ENCODE data around the gene SPOCK2. TPM values are rescaled to one million over a fixed set of nuclear protein-coding genes. Genes with fewer than 3 reads are reported as not detected.
A peak's percentile ranks its signal among the peaks of the same experiment; 100 is the strongest.

The SPOCK2 gene
- total RNA-seq, 1 experiment from 2014 or later: 1.3 TPM

DNA sequence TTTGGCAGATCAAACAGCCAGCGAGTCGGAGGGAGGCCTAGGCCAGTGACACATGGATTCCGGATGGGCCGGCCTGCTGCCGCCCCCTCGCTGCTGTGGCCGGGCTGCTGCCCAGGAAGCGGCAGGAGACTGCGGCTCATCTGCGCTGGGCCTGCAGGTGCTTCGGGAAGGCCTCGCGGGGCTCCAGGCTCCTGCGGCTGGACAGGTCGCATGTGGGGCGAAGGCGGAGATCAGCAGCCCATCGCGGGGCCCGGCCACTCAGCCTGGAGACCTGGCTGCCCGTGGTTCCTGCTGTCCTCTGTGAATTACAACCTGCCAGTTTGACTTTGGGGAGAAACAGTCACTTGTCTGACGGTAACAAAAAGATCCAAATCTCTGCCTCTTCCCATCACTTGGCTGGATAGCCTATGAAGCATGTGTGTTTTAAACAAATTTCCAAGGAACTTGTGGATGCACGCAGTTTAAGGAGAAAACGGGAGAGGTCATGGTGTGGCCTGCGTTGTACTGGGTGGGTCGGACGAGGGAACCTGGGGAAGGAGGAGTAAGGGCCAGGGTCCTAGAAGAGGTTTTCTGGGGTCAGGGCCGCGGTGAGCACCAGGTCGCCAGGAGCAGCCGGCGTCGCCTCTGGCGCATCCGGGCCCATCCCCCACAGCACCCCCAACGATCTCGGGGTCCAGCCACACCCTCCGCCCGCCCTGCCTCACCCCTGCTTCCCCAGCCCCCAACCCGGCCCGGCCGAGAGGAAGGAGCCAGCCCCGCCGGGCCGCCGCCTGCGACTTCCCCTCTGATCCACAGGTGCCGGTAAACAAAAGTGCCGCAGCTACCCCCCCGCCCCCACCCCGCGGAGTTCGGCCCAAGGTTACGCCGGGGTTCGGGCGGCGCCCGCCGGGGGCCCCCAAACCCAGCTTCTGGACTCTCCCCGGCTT is 1.6 kb downstream of the SPOCK2 start:
- no peaks in the 10 kb centered on the region for H3K36me3 ChIP-seq (replicated peaks; ENCODE audit: control insufficient read depth, insufficient read depth, low read length)
- H3K4me3 ChIP-seq (ENCODE audit: insufficient read depth, low read depth, low read length): peak overlapping the region; percentile 38
- H3K27me3 ChIP-seq (ENCODE audit: control insufficient read depth, insufficient read depth, low read length): peaks cover 34% of the 10 kb centered on the region
- peak; percentile 88 for DNase-seq

DNA sequence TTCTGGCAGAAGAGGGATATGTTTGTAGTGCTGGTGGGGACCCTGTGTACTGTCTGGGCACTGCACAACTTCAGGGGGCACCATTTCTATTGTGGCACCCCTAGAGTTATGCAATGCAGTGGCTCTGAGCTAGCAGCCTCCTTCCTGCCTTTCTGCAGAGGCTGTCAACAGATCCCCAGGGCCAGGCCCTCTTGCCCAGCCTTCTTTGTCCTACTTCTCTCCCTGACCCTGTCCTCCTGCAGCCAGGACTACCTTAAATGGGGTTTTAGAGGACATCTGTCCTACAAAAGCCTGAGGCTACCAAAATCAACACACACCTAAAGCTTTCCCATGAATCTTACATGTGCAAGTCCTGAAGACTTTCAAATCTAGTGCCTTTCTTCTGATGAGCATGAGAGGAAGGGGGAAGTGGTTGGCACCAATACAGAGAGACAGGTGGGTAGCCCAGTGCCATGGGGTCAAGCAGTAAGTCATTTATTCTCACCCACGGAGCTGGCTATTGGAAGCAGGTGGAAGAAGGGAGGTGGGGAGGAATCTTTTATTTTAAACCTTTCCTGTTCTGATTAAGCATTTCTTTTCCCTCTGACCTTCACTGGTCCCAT is 2.4 kb downstream of the SPOCK2 start:
- Histone ChIP-seq H3K27me3 (ENCODE audit: control insufficient read depth, insufficient read depth, low read length) (peaks cover 34% of the 10 kb centered on the region), H3K4me3 (ENCODE audit: insufficient read depth, low read depth, low read length) (no peak overlapping the region), H3K36me3 (replicated peaks; ENCODE audit: control insufficient read depth, insufficient read depth, low read length) (no peaks in the 10 kb centered on the region)
- peak; percentile 22 for DNase-seq

DNA sequence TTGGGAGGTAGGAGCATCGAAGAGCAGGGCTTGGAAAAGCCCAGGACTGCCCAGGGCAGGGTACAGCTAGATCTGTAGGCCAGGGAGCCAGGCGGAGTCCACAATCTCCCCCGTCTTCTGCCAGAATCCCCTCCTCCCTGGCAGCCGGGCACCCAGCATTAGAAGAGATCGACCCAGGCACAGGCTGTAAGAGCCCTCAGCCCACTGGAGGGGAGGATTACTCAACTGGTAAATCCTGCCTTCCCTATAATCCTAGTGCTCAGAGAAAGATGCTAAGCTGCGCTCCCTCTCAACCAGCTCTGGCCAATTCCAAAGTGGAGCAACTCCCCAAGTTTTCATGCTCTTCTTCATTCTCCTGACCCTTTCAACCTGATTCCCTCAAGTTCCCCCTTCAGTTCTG is 3.2 kb downstream of the SPOCK2 start:
- Histone ChIP-seq H3K36me3 (replicated peaks; ENCODE audit: control insufficient read depth, insufficient read depth, low read length) (no peaks in the 10 kb centered on the region), H3K27me3 (ENCODE audit: control insufficient read depth, insufficient read depth, low read length) (peaks cover 34% of the 10 kb centered on the region), H3K4me3 (ENCODE audit: insufficient read depth, low read depth, low read length) (no peak overlapping the region)
- peak; percentile 24 for DNase-seq

DNA sequence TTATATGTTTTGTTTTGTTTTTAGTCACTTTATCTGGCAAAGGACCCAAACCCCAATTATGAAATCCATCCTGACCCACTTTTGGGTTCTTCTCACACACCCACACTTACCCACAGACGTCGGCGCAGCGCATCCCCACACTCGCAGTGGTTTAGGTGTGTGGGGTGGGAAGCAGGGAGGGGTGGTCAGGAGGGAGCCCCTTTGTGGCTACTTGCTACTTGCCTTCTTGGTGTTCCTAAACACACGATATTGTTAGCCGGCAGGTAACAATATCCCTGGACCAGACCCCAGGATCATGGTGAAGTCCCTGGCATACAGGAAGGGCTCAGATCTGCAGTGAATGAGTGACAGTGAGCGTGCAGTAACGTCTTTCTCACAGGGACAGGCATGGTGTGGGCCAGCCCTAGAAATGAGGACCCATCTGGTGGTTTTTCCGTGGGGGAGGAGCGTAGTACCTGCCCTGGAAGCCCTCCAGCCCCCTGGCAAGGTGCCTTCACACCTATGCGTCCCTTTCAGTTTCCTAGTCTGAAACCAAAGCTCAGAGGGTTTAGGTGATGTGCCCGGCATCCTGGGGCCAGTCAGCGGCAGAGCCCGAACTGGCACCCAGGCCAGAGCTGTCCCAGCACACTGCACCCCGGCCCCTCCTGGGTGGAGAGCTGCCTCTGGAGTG is 4.4 kb downstream of the SPOCK2 start:
- Histone ChIP-seq H3K36me3 (replicated peaks; ENCODE audit: control insufficient read depth, insufficient read depth, low read length) (no peaks in the 10 kb centered on the region), H3K27me3 (ENCODE audit: control insufficient read depth, insufficient read depth, low read length) (peaks cover 33% of the 10 kb centered on the region), H3K4me3 (ENCODE audit: insufficient read depth, low read depth, low read length) (no peak overlapping the region)
- peak; percentile 37 for DNase-seq

DNA sequence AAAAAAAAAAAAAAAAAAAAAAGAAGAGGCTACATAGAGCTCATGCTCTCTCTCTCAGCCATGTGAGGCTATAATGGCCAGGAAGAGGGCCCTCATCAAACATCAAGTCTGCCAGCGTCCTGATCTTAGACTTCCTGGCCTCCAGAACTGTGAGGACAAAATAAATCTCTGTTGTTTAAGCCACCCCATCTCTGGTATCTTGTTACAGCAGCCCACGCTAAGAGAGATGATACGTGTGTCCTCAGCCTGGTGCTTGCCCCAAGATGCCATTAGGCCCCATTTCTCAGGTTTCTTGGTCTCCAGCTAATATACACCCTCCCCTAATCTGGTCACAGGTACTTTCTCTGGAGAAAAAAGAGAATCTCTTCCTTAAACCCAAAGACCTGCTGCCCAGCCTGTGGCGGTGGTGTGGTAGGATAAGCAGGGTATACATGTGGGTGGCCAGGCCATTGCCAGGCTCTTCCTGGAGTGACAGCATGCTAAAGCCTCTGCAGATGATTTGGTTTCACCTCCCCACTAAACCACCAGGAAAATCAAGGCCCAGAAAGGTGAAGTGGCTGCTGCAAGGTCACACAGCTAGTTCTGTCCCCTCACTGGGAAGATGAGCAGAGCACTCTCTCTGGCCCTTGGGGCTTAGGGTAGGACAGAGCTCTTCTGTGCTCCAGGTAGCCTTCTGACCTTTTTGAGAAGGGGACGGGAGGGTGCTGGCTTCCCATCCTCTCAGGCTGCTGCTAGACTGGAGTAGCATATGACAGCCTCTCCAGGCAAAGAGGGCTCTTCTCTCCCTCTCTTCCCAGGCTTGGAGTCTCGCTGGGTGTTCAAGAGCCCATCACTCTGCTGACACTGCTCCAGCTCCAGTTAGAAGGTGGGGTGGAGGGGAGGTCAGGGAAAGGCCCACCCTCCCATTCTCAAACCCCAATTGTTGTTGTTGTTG is 5.2 kb downstream of the SPOCK2 start:
- Histone ChIP-seq H3K27me3 (ENCODE audit: control insufficient read depth, insufficient read depth, low read length) (peaks cover 25% of the 10 kb centered on the region), H3K36me3 (replicated peaks; ENCODE audit: control insufficient read depth, insufficient read depth, low read length) (no peaks in the 10 kb centered on the region), H3K4me3 (ENCODE audit: insufficient read depth, low read depth, low read length) (no peak overlapping the region)
- DNase-seq: no peak

DNA sequence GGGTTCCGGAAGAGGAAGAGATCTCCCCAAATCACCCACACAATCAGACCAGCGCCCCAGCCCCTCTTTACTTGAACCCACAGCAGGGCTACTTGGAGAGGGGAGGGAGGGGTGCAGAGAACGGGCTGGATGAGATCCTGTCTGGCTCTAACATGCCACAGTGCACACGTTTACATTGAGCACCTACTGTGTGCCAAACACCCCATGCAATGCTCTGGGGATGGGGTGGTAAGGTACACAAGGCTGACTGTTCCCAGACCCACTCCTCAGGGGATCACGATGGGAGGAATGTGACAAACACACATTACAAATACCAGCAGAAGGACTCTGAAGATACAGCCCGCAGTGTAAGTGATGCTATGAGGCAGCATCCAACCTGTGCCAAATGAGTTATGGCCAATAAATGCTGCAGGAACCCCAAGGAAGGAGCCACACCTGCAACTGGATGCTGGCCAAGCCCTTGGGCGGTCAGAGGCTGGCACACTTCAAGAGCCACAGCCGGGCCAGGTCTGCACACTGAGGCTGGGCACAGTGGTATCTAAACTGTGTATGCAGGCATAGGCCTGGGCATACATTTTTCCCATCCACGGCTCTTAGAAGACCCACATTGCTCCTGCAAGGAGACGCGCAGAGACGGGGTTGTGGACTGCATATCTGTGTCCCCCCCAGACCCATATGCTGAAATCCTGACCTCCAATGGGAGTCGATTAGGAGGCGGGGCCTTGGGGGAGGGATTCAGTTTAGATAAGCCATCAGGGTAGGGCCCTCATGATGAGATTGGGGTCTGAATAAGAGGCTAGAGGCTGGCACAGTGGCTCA is 6.4 kb downstream of the SPOCK2 start:
- H3K27me3 ChIP-seq (ENCODE audit: control insufficient read depth, insufficient read depth, low read length): peaks cover 14% of the 10 kb centered on the region
- peak; percentile 36 for DNase-seq
- no peak overlapping the region for H3K4me3 ChIP-seq (ENCODE audit: insufficient read depth, low read depth, low read length)
- H3K36me3 ChIP-seq (replicated peaks; ENCODE audit: control insufficient read depth, insufficient read depth, low read length): no peaks in the 10 kb centered on the region

DNA sequence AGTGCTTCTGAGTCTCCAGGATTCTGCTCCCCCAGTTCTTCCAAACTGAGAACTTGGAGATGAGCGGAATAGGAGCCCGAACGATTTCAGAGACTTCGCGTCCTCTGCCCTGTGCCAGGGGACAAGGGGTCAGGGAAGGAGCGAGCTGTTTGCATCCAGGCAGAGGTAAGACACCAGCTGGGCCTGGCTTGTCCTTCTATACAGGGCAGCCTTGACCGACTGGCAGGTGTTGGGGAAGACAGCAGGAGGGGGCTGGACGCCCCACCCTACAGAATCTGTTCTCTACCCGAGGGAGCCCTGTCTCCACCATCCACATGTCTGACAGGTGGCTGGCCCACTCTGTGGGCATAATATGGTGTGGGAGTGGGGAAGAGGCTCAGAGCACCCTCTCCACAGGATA is 7.1 kb downstream of the SPOCK2 start:
- peak; percentile 46 for DNase-seq
- no peak overlapping the region for H3K4me3 ChIP-seq (ENCODE audit: insufficient read depth, low read depth, low read length)
- H3K27me3 ChIP-seq (ENCODE audit: control insufficient read depth, insufficient read depth, low read length): peaks cover 7% of the 10 kb centered on the region
- no peaks in the 10 kb centered on the region for H3K36me3 ChIP-seq (replicated peaks; ENCODE audit: control insufficient read depth, insufficient read depth, low read length)

DNA sequence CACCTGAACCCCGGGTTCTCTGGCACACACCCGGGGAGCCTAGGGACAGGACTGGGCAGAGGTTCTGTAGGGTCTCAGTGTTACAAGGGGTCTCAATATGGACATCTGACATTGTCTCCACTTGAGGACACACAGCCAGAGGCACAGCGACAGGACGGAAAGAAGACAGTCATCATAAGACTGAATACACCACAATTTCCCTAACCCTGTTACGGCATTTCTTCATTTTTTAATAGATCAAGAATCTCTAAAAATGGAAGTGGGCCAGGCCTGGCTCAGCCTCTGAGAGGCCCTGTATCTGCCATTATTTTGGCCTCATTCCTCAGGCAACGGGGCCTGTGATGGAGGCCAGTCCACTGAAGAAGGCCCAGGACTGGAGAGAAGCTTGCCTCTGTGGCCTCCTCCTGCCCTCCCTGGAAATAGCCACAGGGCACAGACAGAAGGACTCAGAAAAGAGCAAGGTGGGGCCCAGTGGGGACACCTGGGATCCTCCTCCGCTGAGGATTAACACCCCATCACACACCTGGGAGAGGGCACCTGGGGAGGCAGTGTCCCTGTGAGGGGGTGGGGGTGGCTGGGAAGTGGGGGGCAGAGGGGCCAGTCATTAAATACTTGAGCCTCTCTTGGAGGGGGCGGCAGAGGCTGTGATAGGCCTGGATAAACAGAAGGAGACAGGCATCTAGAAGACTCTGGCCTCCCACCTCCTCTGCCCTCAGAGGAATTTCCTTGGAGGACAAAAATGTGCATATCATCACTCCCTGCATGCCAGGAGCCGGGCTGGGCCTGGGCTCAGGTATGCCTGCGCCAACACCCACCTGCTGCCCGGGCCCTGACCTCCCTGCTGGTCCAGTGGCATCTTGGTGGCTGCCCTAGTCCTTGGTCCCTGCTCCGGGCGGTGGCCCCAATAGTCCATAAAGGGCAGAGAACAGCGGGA is 8.0 kb downstream of the SPOCK2 start:
- H3K4me3 ChIP-seq (ENCODE audit: insufficient read depth, low read depth, low read length): no peak overlapping the region
- no peaks in the 10 kb centered on the region for H3K36me3 ChIP-seq (replicated peaks; ENCODE audit: control insufficient read depth, insufficient read depth, low read length)
- DNase-seq: peak; percentile 70
- no peaks in the 10 kb centered on the region for H3K27me3 ChIP-seq (ENCODE audit: control insufficient read depth, insufficient read depth, low read length)

DNA sequence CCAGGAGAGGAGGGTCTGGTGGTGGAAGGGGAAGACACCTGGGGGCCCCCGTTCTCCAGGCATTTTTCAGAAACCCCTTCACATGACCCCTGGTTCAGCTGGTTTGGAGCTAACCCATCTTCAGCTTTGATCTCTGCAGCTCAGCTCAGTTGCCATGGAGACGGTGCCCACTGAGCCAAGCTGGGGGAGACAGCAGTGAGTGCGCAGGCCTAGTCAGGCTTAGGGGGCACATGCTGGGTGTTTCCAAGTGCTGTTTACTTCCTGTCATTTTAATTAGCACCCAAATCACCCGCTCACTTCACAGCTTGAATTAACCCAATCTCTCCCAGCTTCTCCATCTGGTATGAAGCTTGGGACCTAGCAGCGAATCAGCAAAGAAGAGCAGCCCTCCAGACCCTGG is 9.0 kb downstream of the SPOCK2 start:
- Histone ChIP-seq H3K36me3 (replicated peaks; ENCODE audit: control insufficient read depth, insufficient read depth, low read length) (no peaks in the 10 kb centered on the region), H3K4me3 (ENCODE audit: insufficient read depth, low read depth, low read length) (no peak overlapping the region), H3K27me3 (ENCODE audit: control insufficient read depth, insufficient read depth, low read length) (no peaks in the 10 kb centered on the region)
- DNase-seq: peak; percentile 69

DNA sequence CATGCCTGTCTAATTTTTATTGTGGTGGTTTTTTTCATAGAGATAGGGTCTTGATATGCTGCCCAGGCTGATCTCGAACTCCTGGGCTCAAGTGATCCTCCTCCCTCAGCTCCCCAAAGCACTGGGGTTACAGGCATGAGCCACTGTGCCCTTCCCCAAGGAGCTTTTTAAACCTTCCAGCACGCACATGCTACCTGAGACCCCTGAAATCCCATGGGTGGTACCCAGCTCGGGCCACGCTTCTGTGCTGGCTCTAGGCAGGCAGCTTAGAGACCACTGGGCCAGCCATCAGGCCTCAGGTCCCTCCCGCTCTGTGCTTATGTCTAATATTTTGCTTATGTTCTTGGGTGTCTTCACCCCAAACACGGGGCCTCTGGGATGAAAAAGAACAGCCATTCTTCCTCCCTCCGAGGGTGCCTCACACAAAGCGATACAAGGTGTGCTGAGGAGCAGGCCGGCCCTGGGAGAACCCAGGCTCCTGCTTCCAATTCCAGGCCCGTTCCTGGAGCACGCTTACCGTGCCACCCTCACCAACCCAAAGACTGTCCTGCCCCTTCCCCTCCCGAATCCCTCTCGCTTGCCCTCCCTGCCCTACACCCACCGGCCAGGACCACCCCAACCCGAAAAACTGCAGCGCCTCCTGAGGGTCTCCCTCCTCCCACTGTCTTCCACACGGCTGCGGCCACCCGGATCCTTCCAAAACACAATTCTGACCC is 10.9 kb downstream of the SPOCK2 start:
- no peaks in the 10 kb centered on the region for H3K27me3 ChIP-seq (ENCODE audit: control insufficient read depth, insufficient read depth, low read length)
- H3K4me3 ChIP-seq (ENCODE audit: insufficient read depth, low read depth, low read length): no peak overlapping the region
- peak; percentile 47 for DNase-seq
- no peaks in the 10 kb centered on the region for H3K36me3 ChIP-seq (replicated peaks; ENCODE audit: control insufficient read depth, insufficient read depth, low read length)

DNA sequence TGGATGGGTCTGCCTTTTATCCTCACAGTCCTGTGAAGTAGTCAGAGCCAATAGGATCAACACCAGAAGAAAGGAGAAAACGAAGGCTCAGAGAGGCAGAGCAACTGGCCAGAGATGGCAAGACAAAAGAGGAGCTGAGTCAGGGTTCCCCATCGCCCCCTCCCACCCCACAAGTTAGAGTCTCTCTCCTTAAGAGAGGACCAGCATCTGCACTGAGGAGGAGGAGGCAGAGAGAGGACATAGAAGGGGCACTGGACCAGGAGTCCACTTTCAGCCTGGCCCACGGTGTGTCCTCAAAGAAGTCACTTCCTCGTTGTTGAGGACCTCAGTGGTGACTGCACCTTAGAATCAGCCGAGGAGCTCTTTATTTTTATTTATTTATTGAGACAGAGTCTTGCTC is 11.6 kb downstream of the SPOCK2 start:
- H3K36me3 ChIP-seq (replicated peaks; ENCODE audit: control insufficient read depth, insufficient read depth, low read length): no peaks in the 10 kb centered on the region
- H3K27me3 ChIP-seq (ENCODE audit: control insufficient read depth, insufficient read depth, low read length): no peaks in the 10 kb centered on the region
- DNase-seq: peak; percentile 38
- H3K4me3 ChIP-seq (ENCODE audit: insufficient read depth, low read depth, low read length): no peak overlapping the region

DNA sequence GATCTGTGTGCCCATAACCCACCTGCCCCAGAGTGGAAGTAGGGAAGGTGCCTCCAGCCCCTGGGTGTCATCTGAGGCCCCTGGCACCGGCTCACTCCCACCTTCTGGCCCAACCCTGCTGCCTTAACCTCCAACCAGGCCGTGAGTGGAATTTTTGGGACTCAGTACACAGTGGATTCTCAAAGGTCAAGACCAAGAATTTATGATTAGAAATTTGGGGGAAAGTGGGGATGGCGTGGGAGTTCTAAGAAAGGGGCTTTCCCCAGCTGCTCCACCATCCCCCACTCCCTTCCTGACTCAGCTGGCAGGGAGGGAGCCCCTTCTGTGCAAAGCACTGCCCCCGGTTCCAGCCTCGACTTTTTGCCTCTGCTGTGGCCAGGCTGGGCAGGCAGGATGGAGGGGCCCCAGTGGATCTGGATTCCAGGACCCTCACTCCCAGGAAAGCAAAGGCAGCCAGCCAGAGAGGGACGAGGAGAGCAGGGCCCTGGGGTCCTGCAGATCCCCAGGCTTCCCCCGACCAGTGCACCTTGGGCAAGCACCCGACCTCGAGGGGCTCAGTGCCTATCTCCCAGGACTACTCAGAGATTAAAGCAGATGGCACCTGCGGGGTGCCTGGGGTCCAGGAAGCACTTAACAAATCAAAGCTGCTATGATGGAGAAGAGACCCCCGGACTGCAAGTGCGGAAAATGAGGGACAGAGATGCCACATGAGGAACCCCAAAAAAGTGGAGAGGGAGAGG is 12.8 kb downstream of the SPOCK2 start:
- Histone ChIP-seq H3K36me3 (replicated peaks; ENCODE audit: control insufficient read depth, insufficient read depth, low read length) (no peaks in the 10 kb centered on the region), H3K4me3 (ENCODE audit: insufficient read depth, low read depth, low read length) (no peak overlapping the region), H3K27me3 (ENCODE audit: control insufficient read depth, insufficient read depth, low read length) (no peaks in the 10 kb centered on the region)
- DNase-seq: peak; percentile 50
